Pancreas (tissue), 10 donors: ENCODE measurements around the gene MPLKIP. TPM values are rescaled to one million over a fixed set of nuclear protein-coding genes. Genes with fewer than 3 reads are reported as not detected.
"Not testable (repeated sequence)": the region's sequence is repeated elsewhere in the genome, so short reads cannot be mapped to it uniquely, and the experiment has no call there.

Experiments
- ATAC-seq, 4 donors: fragments of 200-7000 bp; cut with Tn5 transposase; one replicate each; pipeline versions ENCODE4 v1.8.0 to v1.9.1; 2020; ENCODE audit warnings: mild to moderate bottlenecking in 4 of 4, moderate library complexity in 4 of 4
- DNase-seq, 6 donors: peaks; one replicate each; pipeline ENCODE4 v3.0.0-alpha.2; 2020
- FAIRE-seq: peaks from 2 replicates; lab custom pipeline; 2012; peaks lifted over from hg19 to GRCh38; lab: Jason Lieb, UNC
- H3K27ac ChIP-seq, 4 donors: fragments of 200-600 bp; sonication (generic); 1 replicate in 3 of 4; 2 replicates in 1 of 4; pipeline versions ENCODE4 v1.5.0 to v1.8.0; 2020
- H3K27me3 ChIP-seq, 4 donors: fragments of 200-600 bp; one replicate each; pipeline ENCODE4 v1.8.0; 2021
- H3K36me3 ChIP-seq, 3 donors: fragments of 200-600 bp; sonication (generic) in 1 of 3; one replicate each; pipeline versions ENCODE4 v1.5.0 to v1.8.0; 2020 to 2021
- H3K4me1 ChIP-seq, 3 donors: fragments of 200-600 bp; one replicate each; pipeline ENCODE4 v1.8.0; 2021
- H3K4me3 ChIP-seq, 4 donors: fragments of 200-600 bp; sonication (generic) in 2 of 4; one replicate each; pipeline versions ENCODE4 v1.5.0 to v1.8.0; 2020 to 2021
- H3K9me3 ChIP-seq, 4 donors: fragments of 200-600 bp; one replicate each; pipeline ENCODE4 v1.8.0; 2021
- CTCF ChIP-seq, 4 donors: fragments of 200-600 bp; sonication (generic) in 3 of 4; IDR thresholded peaks; one replicate each; pipeline versions ENCODE4 v1.5.0 to v1.8.0; 2021; ENCODE audit warnings: antibody characterized with exemption in 4 of 4
- WGBS, 2 donors: extraction: QIAGEN DNeasy Blood & Tissue Kit; methylation state at CpG; one replicate each; pipeline ENCODE4 v1.1.7; 2013; 5-methylcytosine and 5-hydroxymethylcytosine counted together
- intact Hi-C, 3 donors: fragments of 100-400 bp; cut with DNase I; formaldehyde crosslinking; loops; one replicate each; pipeline versions ENCODE4 v1.11.1 to v1.14.2; 2022
- polyA plus RNA-seq, 2 donors: library from polyadenylated mRNA; stranded (reverse); fragments of 200-250 nt; gene quantifications; one replicate each; pipeline ENCODE4 v1.2.3, GENCODE V29; 2013
- total RNA-seq, 6 donors: library from RNA; stranded (reverse); fragmentation: NEBNext Ultra II Directional in 4 of 6; extraction: Animal tissue kit (Norgen Biotek cat#: 25700) in 4 of 6; gene quantifications; one replicate each; pipeline versions ENCODE4 v1.2.1 to v1.2.4, GENCODE V29; 2021 to 2023
- donor health status: healthy with polysubstance abuse.
- donor health status: DM: no; HTN: no; CAD: no; lungs with moderate emphysema.
- donor health status: DM: no; HTN: no; CAD: no.
- donor health status: control.
- donor health status: control.
- donor health status: Bipolar disorder and iron deficiency.
- donor health status: DM: yes; HTN: yes; CAD: no.
- donor health status: DM: no; HTN: no; CAD: no.
- donor health status: DM: no; HTN: no; CAD: no.
- donor health status: DM: yes; HTN: yes; CAD: no.

Gene MPLKIP
- total and polyA plus RNA-seq, 8 donors = 9.3 to 21.7 (median 15.1) TPM

GRCh38 chr7:40148671-40149070, 14.2 kb upstream of the MPLKIP start:
- DNase-seq = no peak
- ATAC-seq = no peak
- TF ChIP-seq CTCF (IDR thresholded peaks at IDR 0.05) = no peak
- Histone ChIP-seq H3K27me3 (no peaks in the 10 kb centered on the region), H3K9me3 (no peaks in the 10 kb centered on the region), H3K4me1 (no peaks in the 10 kb centered on the region), H3K36me3 (no peaks in the 10 kb centered on the region), H3K27ac (no peak overlapping the region), H3K4me3 (no peak overlapping the region)
- intact Hi-C loops = no loop called here
- no peak for FAIRE-seq
- 92 to 100% methylated on average over 2 of the region's 2 CpGs for WGBS, 2 donors

GRCh38 chr7:40148247-40148580, 13.8 kb upstream of the MPLKIP start:
- H3K4me1 ChIP-seq, H3K27me3 ChIP-seq, intact Hi-C loops, ATAC-seq, H3K36me3 ChIP-seq, H3K9me3 ChIP-seq, FAIRE-seq, H3K27ac ChIP-seq, DNase-seq, H3K4me3 ChIP-seq: not testable (repeated sequence)
- WGBS, 2 donors = 91 to 99% methylated on average over 7 of the region's 7 CpGs

GRCh38 chr7:40147371-40148246, 13.2 kb upstream of the MPLKIP start:
- no peak for DNase-seq

GRCh38 chr7:40145596-40146130, 11.2 kb upstream of the MPLKIP start:
- H3K27me3 ChIP-seq, FAIRE-seq, DNase-seq, H3K27ac ChIP-seq, intact Hi-C loops, H3K4me1 ChIP-seq, ATAC-seq, H3K36me3 ChIP-seq, H3K9me3 ChIP-seq, H3K4me3 ChIP-seq: not testable (repeated sequence)
- 80 to 89% methylated on average over 3 of the region's 3 CpGs for WGBS, 2 donors

More at GRCh38 chr7:40147371-40148246, 13.2 kb upstream of the MPLKIP start:
- ATAC-seq (no peak), FAIRE-seq (no peak)
- H3K4me1 ChIP-seq = no peaks in the 10 kb centered on the region
- no peak for TF ChIP-seq CTCF (IDR thresholded peaks at IDR 0.05)
- no peak overlapping the region for H3K27ac ChIP-seq
- H3K27me3 ChIP-seq = no peaks in the 10 kb centered on the region
- intact Hi-C loops = no loop called here
- no peak overlapping the region for H3K4me3 ChIP-seq
- WGBS, 2 donors = 82 to 92% methylated on average over 19 of the region's 19 CpGs
- no peaks in the 10 kb centered on the region for H3K36me3 ChIP-seq
- no peaks in the 10 kb centered on the region for H3K9me3 ChIP-seq

GRCh38 chr7:40141916-40142315, 7.5 kb upstream of the MPLKIP start:
- H3K9me3 ChIP-seq, H3K36me3 ChIP-seq, H3K27ac ChIP-seq, intact Hi-C loops, DNase-seq, H3K27me3 ChIP-seq, ATAC-seq, H3K4me1 ChIP-seq, H3K4me3 ChIP-seq, FAIRE-seq: not testable (repeated sequence)
- WGBS, 2 donors = 93 to 94% methylated on average over 5 of the region's 5 CpGs

- intact Hi-C loops, H3K27ac ChIP-seq, H3K27me3 ChIP-seq, H3K36me3 ChIP-seq, ATAC-seq, H3K9me3 ChIP-seq, H3K4me3 ChIP-seq, DNase-seq, FAIRE-seq, H3K4me1 ChIP-seq: not testable (repeated sequence)
- WGBS, 2 donors = 96 to 98% methylated on average over 13 of the region's 13 CpGs
These were observed 5.5 kb upstream of the MPLKIP start for GRCh38 chr7:40139891-40140290.

- Histone ChIP-seq H3K36me3 (no peaks in the 10 kb centered on the region), H3K9me3 (no peaks in the 10 kb centered on the region), H3K27me3 (no peaks in the 10 kb centered on the region), H3K4me3 (no peak overlapping the region), H3K4me1 (no peaks in the 10 kb centered on the region), H3K27ac (no peak overlapping the region)
- WGBS, 2 donors = 95 to 97% methylated on average over 5 of the region's 5 CpGs
- ATAC-seq (no peak), DNase-seq (no peak), FAIRE-seq (no peak)
- no peak for TF ChIP-seq CTCF (IDR thresholded peaks at IDR 0.05)
- intact Hi-C loops = no loop called here
These were observed 4.6 kb upstream of the MPLKIP start for GRCh38 chr7:40138973-40139372.
